Kidney (tissue), 14 donors: ENCODE data around the gene NUP210. TPM values are rescaled to one million over a fixed set of nuclear protein-coding genes. Genes with fewer than 3 reads are reported as not detected.

Experiments
- DNase-seq, 5 donors: peaks; one replicate each; pipeline ENCODE4 v3.0.0-alpha.2; 2013 to 2020
- FAIRE-seq: peaks from 2 replicates; lab custom pipeline; 2012; peaks lifted over from hg19 to GRCh38; lab: Jason Lieb, UNC
- H3K27ac ChIP-seq, 2 donors: one replicate each; pipeline ENCODE4 v1.7.0; 2013; ENCODE audit warnings: low read depth in 2 of 2, low read length in 2 of 2, inconsistent platforms in 1 of 2
- H3K27me3 ChIP-seq: one replicate; pipeline ENCODE4 v1.7.1; 2013; ENCODE audit warnings: low read length, inconsistent platforms; ENCODE audit not compliant: control insufficient read depth, insufficient read depth
- H3K36me3 ChIP-seq, 3 donors: one replicate each; pipeline versions ENCODE4 v1.7.0 to v1.7.1; 2013; ENCODE audit warnings: low read length in 3 of 3, control low read depth in 1 of 3, inconsistent platforms in 1 of 3; ENCODE audit not compliant: insufficient read depth in 3 of 3, control insufficient read depth in 2 of 3
- H3K4me1 ChIP-seq, 3 donors: one replicate each; pipeline versions ENCODE4 v1.7.0 to v1.7.1; 2013; ENCODE audit warnings: low read length in 3 of 3, inconsistent platforms in 1 of 3, low read depth in 1 of 3; ENCODE audit not compliant: control insufficient read depth in 2 of 3, insufficient read depth in 2 of 3
- H3K4me3 ChIP-seq, 3 donors: one replicate each; pipeline versions ENCODE4 v1.7.0 to v1.8.1; 2013; ENCODE audit warnings: low read length in 3 of 3, control low read depth in 1 of 3, inconsistent platforms in 1 of 3
- H3K9ac ChIP-seq, 3 donors: one replicate each; pipeline versions ENCODE4 v1.7.0 to v1.7.1; 2013; ENCODE audit warnings: low read length in 3 of 3, control low read depth in 1 of 3, inconsistent platforms in 1 of 3
- H3K9me3 ChIP-seq, 3 donors: one replicate each; pipeline versions ENCODE4 v1.7.0 to v1.7.1; 2013; ENCODE audit warnings: low read length in 3 of 3, control low read depth in 1 of 3, inconsistent platforms in 1 of 3; ENCODE audit not compliant: control insufficient read depth in 2 of 3, insufficient read depth in 1 of 3
- intact Hi-C: fragments of 100-400 bp; cut with DNase I; formaldehyde crosslinking; loops from one replicate; pipeline ENCODE4 v1.11.1; 2022
- polyA plus RNA-seq: library from polyadenylated mRNA; stranded (reverse); fragments of 350-450 nt; fragmentation: Illumina TruSeq; extraction: RNeasy Lipid Tissue Mini Kit (QIAGEN cat#74804); gene quantifications from one replicate; pipeline ENCODE4 v1.2.3, GENCODE V29; 2014; ENCODE audit warnings: low read depth, low replicate concordance; ENCODE audit not compliant: insufficient read depth
- total RNA-seq: library from RNA; stranded (reverse); fragmentation: NEBNext Ultra II Directional; extraction: Animal tissue kit (Norgen Biotek cat#: 25700); gene quantifications from one replicate; pipeline ENCODE4 v1.2.1, GENCODE V29; 2021
- TF ChIP-seq, protein P1 (sequence below): IDR thresholded peaks from 3 replicates; pipeline ENCODE4 v1.5.1; 2012; ENCODE audit warnings: mild to moderate bottlenecking, moderate library complexity, borderline replicate concordance; ENCODE audit not compliant: insufficient read depth; ENCODE audit errors: extremely low read depth
- donor health status: control.
- donor health status: control.
- donor health status: control.
- donor health status: control.
- donor health status: control.
- donor health status: DM: yes; HTN: yes; CAD: no.
- donor health status: Normal renal cell carcinoma (clear cell type).

The NUP210 gene
- total and polyA plus RNA-seq, 2 donors from 2014 or later, result 5.6 to 22.9 TPM

DNA sequence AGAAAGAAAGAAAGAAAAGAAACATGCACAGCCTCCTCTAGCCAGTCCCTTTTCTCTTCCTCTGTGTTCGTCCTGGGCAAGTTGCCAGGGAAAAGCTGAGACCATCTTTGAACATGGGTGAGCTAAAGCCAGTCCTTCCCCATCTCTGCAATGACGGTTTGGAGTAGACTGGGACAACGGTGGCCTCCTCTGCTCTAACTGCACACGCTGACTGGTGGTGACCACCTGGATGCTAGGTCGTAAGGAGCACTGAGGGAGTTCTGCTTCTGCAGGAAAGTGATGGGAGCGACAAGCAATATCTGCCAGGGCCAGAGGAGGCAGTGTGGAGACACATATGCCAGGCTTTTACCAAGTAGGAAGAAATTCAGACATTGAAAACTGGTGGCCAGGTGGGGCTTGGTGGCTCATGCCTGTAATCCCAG, 111.7 kb downstream of the NUP210 start:
- Histone ChIP-seq H3K27me3 (no peaks in the 10 kb centered on the region), H3K4me3 (no peak overlapping the region), H3K9me3 (no peaks in the 10 kb centered on the region), H3K4me1 (no peaks in the 10 kb centered on the region), H3K27ac (no peak overlapping the region), H3K9ac (no peak overlapping the region), H3K36me3 (no peaks in the 10 kb centered on the region)
- FAIRE-seq (no peak), DNase-seq (peak in 4 of 5 donors; percentile 28 to 43 (median 32))
- intact Hi-C loops, result no loop called here
- TF ChIP-seq, protein P1, sequence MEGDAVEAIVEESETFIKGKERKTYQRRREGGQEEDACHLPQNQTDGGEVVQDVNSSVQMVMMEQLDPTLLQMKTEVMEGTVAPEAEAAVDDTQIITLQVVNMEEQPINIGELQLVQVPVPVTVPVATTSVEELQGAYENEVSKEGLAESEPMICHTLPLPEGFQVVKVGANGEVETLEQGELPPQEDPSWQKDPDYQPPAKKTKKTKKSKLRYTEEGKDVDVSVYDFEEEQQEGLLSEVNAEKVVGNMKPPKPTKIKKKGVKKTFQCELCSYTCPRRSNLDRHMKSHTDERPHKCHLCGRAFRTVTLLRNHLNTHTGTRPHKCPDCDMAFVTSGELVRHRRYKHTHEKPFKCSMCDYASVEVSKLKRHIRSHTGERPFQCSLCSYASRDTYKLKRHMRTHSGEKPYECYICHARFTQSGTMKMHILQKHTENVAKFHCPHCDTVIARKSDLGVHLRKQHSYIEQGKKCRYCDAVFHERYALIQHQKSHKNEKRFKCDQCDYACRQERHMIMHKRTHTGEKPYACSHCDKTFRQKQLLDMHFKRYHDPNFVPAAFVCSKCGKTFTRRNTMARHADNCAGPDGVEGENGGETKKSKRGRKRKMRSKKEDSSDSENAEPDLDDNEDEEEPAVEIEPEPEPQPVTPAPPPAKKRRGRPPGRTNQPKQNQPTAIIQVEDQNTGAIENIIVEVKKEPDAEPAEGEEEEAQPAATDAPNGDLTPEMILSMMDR, result peak; percentile 44

DNA sequence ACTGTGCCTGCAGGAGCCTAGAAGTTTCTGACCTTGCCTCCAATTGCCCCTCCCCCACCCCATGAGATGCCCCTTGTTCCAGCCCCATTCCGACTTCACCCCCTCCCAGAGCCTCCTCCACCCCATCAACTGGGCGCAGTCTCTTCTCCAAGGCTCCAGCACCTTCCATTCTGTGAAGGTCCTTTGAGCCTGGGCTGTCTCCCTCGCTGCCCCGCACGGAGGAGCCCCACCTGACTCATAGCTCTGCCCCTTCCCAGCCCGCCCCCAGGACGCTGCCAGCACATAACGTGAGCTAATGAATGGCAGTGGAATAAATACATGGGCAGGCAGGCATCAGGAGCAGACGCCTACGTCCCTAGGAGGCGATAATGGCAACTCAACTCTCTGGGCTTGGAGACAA, 113.1 kb downstream of the NUP210 start:
- H3K27ac ChIP-seq, result no peak overlapping the region
- no peak overlapping the region for H3K9ac ChIP-seq
- H3K4me1 ChIP-seq, result no peaks in the 10 kb centered on the region
- intact Hi-C loops, result no loop called here
- TF ChIP-seq, protein P1, result no peak
- no peaks in the 10 kb centered on the region for H3K27me3 ChIP-seq
- no peaks in the 10 kb centered on the region for H3K9me3 ChIP-seq
- peak in 1 of 5 donors; percentile 54 for DNase-seq
- no peak overlapping the region for H3K4me3 ChIP-seq
- FAIRE-seq, result no peak
- no peaks in the 10 kb centered on the region for H3K36me3 ChIP-seq

GRCh38 chr3:13305623-13306022, 114.5 kb downstream of the NUP210 start:
- Histone ChIP-seq H3K36me3 (no peaks in the 10 kb centered on the region), H3K27ac (no peak overlapping the region), H3K4me1 (no peaks in the 10 kb centered on the region), H3K9me3 (no peaks in the 10 kb centered on the region), H3K9ac (no peak overlapping the region), H3K4me3 (no peak overlapping the region), H3K27me3 (no peaks in the 10 kb centered on the region)
- TF ChIP-seq, protein P1, result no peak
- FAIRE-seq, result no peak
- intact Hi-C loops, result no loop called here
- DNase-seq, result peak in 1 of 5 donors; percentile 39

GRCh38 chr3:13303410-13303809, 116.7 kb downstream of the NUP210 start:
- no peak overlapping the region for H3K9ac ChIP-seq
- intact Hi-C loops, result no loop called here
- FAIRE-seq, result no peak
- no peak overlapping the region for H3K4me3 ChIP-seq
- DNase-seq, result peak in 1 of 5 donors; percentile 26
- no peaks in the 10 kb centered on the region for H3K9me3 ChIP-seq
- no peaks in the 10 kb centered on the region for H3K4me1 ChIP-seq
- no peaks in the 10 kb centered on the region for H3K27me3 ChIP-seq
- no peak overlapping the region for H3K27ac ChIP-seq
- H3K36me3 ChIP-seq, result no peaks in the 10 kb centered on the region
- TF ChIP-seq, protein P1, result no peak
